ENCODE data around the gene ZFP36. TPM values are rescaled to one million over a fixed set of nuclear protein-coding genes. Genes with fewer than 3 reads are reported as not detected.
A peak's percentile ranks its signal among the peaks of the same experiment; 100 is the strongest.

The ZFP36 gene
- total RNA-seq, 1 donor from 2014 or later: 32.0 TPM

DNA sequence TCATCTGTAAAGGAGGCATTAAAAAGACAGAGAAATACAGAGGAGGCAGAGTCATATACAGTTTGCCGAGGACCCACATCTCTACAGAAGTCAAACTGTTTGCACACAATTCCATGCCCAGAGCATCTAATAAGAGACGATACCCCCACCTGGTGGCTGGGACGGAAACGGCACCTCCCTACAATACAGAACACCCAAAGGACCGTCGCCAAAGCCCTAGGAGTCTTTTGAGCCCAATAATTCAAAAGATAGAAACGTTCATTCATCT lies 5.1 kb downstream of the ZFP36 start:
- H3K9me3 Mint-ChIP-seq: no peaks in the 10 kb centered on the region
- peaks cover 18% of the 10 kb centered on the region for H3K36me3 Mint-ChIP-seq (ENCODE audit: low read depth)
- no peaks in the 10 kb centered on the region for H3K27me3 Mint-ChIP-seq (ENCODE audit: insufficient read depth)
- peaks cover 46% of the 10 kb centered on the region for H3K4me1 Mint-ChIP-seq (ENCODE audit: low read depth)
- peak overlapping the region; percentile 96 for H3K4me3 Mint-ChIP-seq
- peak overlapping the region; percentile 86 for H3K27ac Mint-ChIP-seq
- intact Hi-C loops (cut with micrococcal nuclease): loop anchor here (1.0 to 5.0 kb wide), 14 partner anchors 14 to 1851 kb away; partner anchors contain the start of genes EID2, GMFG, HNRNPUL1 and MED29
- DNase-seq (ENCODE audit: low spot score): peak; percentile 82

DNA sequence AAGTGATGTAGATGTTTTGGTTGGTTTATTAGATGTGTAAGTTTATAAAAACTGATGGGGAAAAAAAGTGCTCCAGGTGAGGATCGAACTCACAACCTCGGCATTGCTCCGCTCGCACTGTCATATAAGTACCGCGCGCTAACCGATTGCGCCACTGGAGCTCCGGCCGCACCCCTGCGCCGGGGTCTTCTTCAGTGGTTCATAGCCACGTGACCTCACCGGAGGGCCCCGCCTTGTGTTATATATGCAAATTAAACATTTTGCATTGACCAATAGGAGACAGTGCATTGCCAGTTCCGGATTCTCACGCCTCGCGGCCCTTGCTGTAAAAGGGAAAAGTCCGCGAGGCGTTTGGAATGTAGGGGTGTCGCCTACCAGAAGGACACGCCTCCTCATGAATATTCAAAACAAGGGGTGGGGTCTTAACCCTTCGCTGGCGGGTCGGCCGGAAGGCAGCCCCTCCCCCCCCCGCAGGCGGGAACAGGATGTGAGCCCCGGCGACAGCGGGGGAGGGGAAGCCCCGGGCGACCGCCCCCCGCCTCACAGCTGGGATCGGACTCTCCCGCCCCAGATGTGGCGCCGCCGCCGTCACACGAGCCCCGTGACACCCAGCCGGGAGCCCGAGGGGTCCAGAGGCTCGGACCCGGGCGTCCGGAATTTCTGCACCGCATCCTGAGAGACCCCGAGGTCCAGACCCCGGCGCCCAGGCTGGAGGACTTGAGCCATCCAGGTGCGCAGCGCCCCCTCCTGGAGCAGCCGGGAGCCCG lies 5.6 kb downstream of the ZFP36 start, which contains the start of gene PLEKHG2:
PLEKHG2 (plus strand) TSS at position 570 of the 767 bp plus-strand sequence. CDS start 1,418 bp downstream, outside the sequence.
- H3K27me3 Mint-ChIP-seq (ENCODE audit: insufficient read depth): no peaks in the 10 kb centered on the region
- peaks cover 17% of the 10 kb centered on the region for H3K36me3 Mint-ChIP-seq (ENCODE audit: low read depth)
- no peaks in the 10 kb centered on the region for H3K9me3 Mint-ChIP-seq
- H3K27ac Mint-ChIP-seq: peak within 1 kb of the TSS; percentile 86
- peaks cover 46% of the 10 kb centered on the region for H3K4me1 Mint-ChIP-seq (ENCODE audit: low read depth)
- intact Hi-C loops (cut with micrococcal nuclease): loop anchor here (1.0 to 5.0 kb wide), 12 partner anchors 18 to 1850 kb away; partner anchors contain the start of genes EID2, GMFG, HNRNPUL1 and MED29
- DNase-seq (ENCODE audit: low spot score): peak; percentile 95
- peak within 1 kb of the TSS; percentile 96 for H3K4me3 Mint-ChIP-seq

DNA sequence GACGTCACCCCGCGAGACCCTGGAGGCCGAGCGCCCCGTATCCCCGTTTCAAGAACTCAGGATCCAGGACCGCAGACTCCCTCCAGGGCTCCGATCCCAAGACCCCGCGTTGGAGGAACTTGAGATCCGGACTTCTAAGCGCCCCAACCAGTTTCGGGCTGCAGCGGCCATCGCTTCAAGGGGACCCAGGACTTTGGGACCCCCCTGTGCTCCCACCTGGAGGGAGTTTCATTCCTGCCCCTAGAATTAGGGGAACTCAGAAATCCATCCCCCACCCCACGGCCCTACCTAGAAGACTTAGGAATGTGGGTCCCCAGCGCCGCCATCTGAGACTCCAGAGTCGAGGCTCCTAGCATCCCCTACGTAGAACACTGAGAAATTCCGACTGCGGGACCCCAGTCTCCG lies 6.2 kb downstream of the ZFP36 start:
- DNase-seq (ENCODE audit: low spot score): no peak
- H3K4me1 Mint-ChIP-seq (ENCODE audit: low read depth): peaks cover 45% of the 10 kb centered on the region
- H3K27ac Mint-ChIP-seq: peak overlapping the region; percentile 86
- intact Hi-C loops (cut with micrococcal nuclease): loop anchor here (1.0 to 5.0 kb wide), 12 partner anchors 17 to 1849 kb away; partner anchors contain the start of genes EID2, GMFG, HNRNPUL1 and MED29
- no peaks in the 10 kb centered on the region for H3K9me3 Mint-ChIP-seq
- no peaks in the 10 kb centered on the region for H3K27me3 Mint-ChIP-seq (ENCODE audit: insufficient read depth)
- peak overlapping the region; percentile 96 for H3K4me3 Mint-ChIP-seq
- H3K36me3 Mint-ChIP-seq (ENCODE audit: low read depth): peaks cover 17% of the 10 kb centered on the region

DNA sequence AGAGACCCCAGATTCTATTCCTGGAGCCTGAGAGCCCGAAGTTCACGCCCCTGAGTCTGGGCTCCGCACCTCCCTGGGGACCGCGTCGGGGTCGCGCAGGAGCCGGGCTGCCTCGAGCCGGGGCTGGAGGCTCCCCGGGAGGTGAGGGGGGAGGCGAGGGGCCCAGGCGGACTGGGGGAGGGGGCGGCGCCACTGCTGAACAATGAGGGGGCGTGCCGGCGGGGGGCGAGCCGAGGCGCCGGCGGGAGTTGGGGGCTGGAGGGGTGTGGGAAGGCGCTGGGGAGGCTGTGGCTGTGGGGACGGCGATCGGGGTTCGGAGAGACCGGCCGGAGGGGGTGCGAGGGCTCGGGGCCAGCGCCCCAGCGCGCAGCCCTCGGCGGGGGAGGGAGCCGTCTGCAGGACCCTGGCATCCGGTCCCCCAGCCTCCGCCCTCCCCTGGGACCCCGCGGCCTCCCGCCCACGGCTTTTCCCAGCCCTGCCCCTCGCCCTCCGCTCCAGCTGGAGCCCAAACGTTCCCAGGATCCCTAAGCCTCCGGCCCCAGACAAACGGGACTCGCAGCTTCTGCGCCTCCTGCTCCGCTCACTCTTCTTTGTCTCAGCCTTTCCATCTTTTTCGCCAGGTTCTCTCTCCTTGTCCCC lies 6.7 kb downstream of the ZFP36 start:
- peaks cover 13% of the 10 kb centered on the region for H3K36me3 Mint-ChIP-seq (ENCODE audit: low read depth)
- peaks cover 40% of the 10 kb centered on the region for H3K4me1 Mint-ChIP-seq (ENCODE audit: low read depth)
- peak overlapping the region; percentile 86 for H3K27ac Mint-ChIP-seq
- no peaks in the 10 kb centered on the region for H3K9me3 Mint-ChIP-seq
- intact Hi-C loops (cut with micrococcal nuclease): loop anchor here (5.0 kb wide), 1 partner anchor 1849 kb away; the partner anchor contains the start of gene HNRNPUL1
- no peak for DNase-seq (ENCODE audit: low spot score)
- H3K4me3 Mint-ChIP-seq: peak overlapping the region; percentile 96
- no peaks in the 10 kb centered on the region for H3K27me3 Mint-ChIP-seq (ENCODE audit: insufficient read depth)

DNA sequence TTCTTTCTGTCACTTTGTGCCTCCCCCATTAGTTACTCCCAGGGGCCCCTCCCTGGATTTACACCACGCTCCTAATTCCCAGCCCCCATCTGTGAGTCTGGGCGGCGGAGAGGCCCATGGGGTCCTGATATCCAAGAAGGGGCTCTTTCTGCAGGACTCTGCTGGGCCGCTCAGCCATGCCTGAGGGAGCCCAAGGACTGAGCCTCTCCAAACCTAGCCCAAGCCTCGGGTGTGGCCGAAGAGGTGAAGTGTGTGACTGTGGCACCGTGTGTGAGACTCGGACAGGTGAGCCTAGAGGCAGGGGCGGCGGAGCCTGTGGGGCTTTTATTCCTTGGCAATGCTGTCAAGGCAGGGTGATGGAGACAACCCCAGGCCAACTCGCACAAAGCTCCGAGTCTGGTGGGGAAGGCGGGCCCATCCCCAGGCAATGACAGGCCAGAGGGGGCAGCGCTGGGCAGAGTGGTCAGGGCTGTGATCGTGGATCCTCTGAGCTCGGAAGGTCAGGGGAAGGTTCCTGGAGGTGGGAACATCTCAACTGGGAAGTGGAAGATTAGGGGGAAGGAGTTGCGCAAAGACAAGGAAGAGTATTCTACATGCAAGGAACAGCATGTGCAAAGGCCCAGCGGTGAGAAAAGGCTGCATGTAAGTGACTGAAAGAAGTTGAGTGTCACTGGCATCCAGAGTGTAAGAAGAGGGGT lies 7.4 kb downstream of the ZFP36 start:
- intact Hi-C loops (cut with micrococcal nuclease): loop anchor here (5.0 kb wide), 1 partner anchor 1848 kb away; the partner anchor contains the start of gene HNRNPUL1
- Mint-ChIP-seq H3K4me3 (peak overlapping the region; percentile 92), H3K36me3 (ENCODE audit: low read depth) (peaks cover 7% of the 10 kb centered on the region), H3K4me1 (ENCODE audit: low read depth) (peaks cover 33% of the 10 kb centered on the region), H3K9me3 (no peaks in the 10 kb centered on the region), H3K27ac (peak overlapping the region; percentile 69), H3K27me3 (ENCODE audit: insufficient read depth) (no peaks in the 10 kb centered on the region)
- no peak for DNase-seq (ENCODE audit: low spot score)

DNA sequence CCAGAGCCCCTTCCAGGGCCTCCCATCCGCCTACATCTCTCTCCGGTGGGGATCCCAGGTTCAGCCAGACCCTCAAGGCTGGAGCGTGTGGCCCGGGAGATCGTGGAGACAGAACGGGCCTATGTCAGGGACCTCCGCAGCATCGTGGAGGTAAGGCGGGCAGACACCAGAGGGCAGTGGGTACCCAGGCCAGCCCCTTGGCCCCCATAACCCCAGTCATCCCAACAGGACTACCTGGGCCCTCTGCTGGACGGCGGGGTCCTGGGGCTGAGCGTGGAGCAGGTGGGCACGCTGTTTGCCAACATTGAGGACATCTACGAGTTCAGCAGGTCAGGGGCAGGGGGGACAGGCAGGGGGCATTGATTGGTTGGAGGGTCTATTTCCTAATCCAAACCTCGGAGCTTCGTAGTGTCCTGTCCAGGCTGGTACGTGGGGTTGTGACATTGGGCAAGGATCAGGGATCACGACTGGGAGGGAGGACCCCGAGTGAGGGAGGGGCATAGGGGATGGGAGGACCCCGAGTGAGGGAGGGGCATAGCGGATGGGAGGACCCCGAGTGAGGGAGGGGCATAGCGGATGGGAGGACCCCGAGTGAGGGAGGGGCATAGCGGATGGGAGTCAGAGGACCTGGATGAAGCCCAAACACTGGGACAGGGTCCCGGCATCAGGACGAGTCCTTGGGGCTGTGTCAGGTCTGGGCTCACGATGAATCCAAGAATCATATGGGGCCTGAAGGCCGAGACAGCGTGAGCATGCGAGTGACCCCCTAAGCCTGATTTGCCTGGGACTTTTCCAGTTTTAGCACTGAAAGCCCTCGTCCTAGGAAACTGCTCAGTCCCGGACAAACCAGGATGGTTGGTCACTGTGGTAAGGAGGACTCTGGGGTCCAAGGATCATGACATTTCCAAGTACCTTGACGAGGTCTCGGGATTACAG lies 8.7 kb downstream of the ZFP36 start:
- H3K36me3 Mint-ChIP-seq (ENCODE audit: low read depth): peaks cover 7% of the 10 kb centered on the region
- no peak overlapping the region for H3K27ac Mint-ChIP-seq
- DNase-seq (ENCODE audit: low spot score): no peak
- peaks cover 29% of the 10 kb centered on the region for H3K4me1 Mint-ChIP-seq (ENCODE audit: low read depth)
- no peaks in the 10 kb centered on the region for H3K9me3 Mint-ChIP-seq
- H3K4me3 Mint-ChIP-seq: peak overlapping the region; percentile 3
- intact Hi-C loops (cut with micrococcal nuclease): no loop called here
- H3K27me3 Mint-ChIP-seq (ENCODE audit: insufficient read depth): no peaks in the 10 kb centered on the region

DNA sequence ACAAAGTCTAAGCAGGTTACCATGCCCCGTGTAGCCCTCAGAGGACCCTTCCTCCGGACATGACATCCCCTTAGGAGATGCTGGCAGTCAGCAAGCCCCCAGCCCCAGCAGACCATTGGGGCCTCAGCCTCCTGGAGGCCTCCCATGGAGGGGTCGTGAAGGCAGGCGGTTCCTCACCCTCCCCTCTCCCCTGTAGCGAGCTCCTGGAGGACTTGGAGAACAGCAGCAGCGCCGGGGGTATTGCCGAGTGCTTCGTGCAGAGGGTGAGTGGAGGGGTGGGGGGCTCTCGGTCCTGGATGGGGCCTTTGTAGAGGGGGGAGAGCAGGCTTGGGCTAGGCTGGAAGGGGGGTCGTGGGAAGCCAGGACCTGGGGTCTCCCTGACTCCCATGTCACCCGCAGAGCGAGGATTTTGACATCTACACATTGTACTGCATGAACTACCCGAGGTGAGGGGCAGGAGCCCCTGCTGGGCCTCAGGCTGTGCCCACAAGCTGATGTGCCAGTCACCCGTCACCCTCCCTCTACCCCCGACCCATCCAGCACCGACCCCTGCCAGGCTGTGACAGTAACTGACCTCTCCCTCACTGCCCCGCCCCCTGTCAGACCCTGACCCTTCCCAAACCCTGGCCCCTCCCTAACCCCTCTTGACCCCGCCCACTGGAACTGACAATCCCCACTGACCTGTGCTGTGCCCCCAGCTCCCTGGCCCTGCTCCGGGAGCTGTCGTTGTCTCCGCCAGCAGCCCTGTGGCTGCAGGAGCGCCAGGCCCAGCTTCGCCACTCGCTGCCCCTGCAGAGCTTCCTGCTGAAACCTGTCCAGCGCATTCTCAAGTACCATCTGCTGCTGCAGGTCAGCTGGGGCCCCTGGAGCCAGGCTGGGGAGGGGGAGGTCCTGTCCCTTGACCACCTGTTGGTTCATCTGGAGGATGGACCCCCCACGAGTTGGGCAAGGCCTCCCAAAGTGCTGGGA lies 9.8 kb downstream of the ZFP36 start:
- Mint-ChIP-seq H3K27ac (no peak overlapping the region), H3K36me3 (ENCODE audit: low read depth) (peaks cover 7% of the 10 kb centered on the region), H3K9me3 (no peaks in the 10 kb centered on the region), H3K27me3 (ENCODE audit: insufficient read depth) (no peaks in the 10 kb centered on the region), H3K4me3 (no peak overlapping the region), H3K4me1 (ENCODE audit: low read depth) (peaks cover 19% of the 10 kb centered on the region)
- no peak for DNase-seq (ENCODE audit: low spot score)
- intact Hi-C loops (cut with micrococcal nuclease): no loop called here

DNA sequence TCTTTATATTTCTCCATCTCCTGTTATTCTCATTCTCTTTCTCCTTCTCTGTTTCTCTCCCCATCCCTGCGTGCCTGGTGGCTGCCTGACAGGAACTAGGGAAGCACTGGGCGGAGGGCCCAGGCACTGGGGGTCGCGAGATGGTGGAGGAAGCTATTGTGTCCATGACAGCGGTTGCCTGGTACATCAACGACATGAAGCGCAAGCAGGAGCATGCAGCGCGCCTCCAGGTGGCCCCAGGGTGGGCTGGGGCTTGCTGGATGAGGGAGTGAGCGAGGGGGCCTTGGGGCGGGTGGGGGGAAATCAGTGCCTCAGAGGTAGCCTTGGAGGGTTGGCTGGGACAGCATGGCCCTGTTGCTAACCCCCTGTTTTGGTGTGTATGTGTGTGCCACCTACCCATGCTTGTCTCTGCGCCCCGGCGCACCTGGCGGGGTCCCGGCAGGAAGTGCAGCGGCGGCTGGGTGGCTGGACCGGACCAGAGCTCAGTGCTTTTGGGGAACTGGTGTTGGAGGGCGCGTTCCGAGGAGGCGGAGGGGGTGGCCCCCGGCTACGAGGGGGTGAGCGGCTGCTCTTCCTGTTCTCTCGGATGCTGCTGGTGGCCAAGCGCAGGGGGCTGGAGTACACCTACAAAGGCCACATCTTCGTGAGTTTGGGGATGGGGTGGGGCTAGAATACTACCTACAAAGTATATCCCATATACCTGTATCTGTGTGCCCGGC lies 11.0 kb downstream of the ZFP36 start:
- Mint-ChIP-seq H3K4me1 (ENCODE audit: low read depth) (peaks cover 12% of the 10 kb centered on the region), H3K36me3 (ENCODE audit: low read depth) (peaks cover 7% of the 10 kb centered on the region), H3K4me3 (no peak overlapping the region), H3K27me3 (ENCODE audit: insufficient read depth) (no peaks in the 10 kb centered on the region), H3K27ac (no peak overlapping the region), H3K9me3 (no peaks in the 10 kb centered on the region)
- intact Hi-C loops (cut with micrococcal nuclease): no loop called here
- DNase-seq (ENCODE audit: low spot score): no peak

DNA sequence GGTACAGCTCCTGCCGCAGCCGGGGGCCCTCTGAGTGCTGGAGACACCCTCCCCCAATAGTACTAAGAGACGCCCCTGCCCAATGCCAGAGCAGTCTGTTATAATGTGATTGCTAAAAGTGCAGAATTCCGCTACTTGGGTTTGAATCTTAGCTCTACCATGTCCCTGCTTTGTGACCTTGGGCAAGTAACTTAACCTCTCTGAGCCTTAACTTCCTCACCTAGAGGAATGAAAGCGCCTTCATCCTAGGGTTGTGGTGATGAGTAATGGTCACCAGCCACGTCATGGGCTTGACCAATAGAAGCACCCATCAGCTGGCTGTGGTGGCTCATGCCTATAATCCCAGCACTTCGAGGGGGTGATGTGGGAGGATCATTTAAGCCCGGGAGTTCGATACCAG lies 12.4 kb downstream of the ZFP36 start:
- H3K4me1 Mint-ChIP-seq (ENCODE audit: low read depth): peaks cover 7% of the 10 kb centered on the region
- no peak overlapping the region for H3K27ac Mint-ChIP-seq
- peak overlapping the region; percentile 30 for H3K4me3 Mint-ChIP-seq
- no peaks in the 10 kb centered on the region for H3K9me3 Mint-ChIP-seq
- H3K36me3 Mint-ChIP-seq (ENCODE audit: low read depth): peaks cover 13% of the 10 kb centered on the region
- intact Hi-C loops (cut with micrococcal nuclease): no loop called here
- DNase-seq (ENCODE audit: low spot score): no peak
- H3K27me3 Mint-ChIP-seq (ENCODE audit: insufficient read depth): no peaks in the 10 kb centered on the region

DNA sequence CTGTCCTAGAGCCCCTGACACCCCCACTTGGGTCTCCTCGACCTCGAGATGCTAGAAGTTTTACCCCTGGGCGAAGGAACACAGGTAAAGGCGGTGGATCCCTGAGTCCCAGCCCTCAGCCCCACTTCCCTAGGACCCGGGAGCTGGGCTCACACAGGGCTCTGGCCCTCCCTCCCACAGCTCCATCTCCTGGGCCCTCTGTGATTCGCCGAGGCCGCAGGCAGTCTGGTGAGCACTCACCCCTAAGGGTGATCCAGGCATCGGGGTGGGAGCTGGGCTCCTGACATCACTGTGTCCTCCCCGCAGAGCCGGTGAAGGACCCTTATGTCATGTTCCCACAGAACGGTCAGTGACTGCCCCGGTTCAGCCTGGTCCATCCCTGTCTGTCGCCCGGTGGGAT lies 14.1 kb downstream of the ZFP36 start:
- Mint-ChIP-seq H3K9me3 (no peaks in the 10 kb centered on the region), H3K4me1 (ENCODE audit: low read depth) (no peaks in the 10 kb centered on the region), H3K4me3 (no peak overlapping the region), H3K36me3 (ENCODE audit: low read depth) (peaks cover 13% of the 10 kb centered on the region), H3K27me3 (ENCODE audit: insufficient read depth) (no peaks in the 10 kb centered on the region), H3K27ac (no peak overlapping the region)
- intact Hi-C loops (cut with micrococcal nuclease): no loop called here
- no peak for DNase-seq (ENCODE audit: low spot score)

DNA sequence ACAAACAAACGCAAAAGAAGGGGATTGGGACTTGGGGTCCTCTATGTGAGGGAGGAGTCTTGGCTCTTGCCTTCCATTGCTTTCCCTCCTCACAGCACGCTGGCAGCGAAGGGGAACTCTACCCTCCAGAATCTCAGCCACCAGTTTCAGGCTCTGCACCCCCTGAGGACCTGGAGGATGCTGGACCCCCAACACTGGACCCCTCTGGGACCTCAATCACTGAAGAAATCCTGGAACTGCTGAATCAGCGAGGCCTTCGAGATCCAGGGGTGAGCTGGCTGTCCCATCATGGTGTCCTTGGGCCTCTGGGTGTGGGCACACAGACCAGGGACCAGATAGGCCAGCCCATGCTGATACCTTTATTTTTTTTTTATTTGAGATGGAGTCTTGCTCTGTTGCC lies 15.4 kb downstream of the ZFP36 start:
- H3K36me3 Mint-ChIP-seq (ENCODE audit: low read depth): peaks cover 18% of the 10 kb centered on the region
- H3K4me3 Mint-ChIP-seq: no peak overlapping the region
- no peak overlapping the region for H3K27ac Mint-ChIP-seq
- no peaks in the 10 kb centered on the region for H3K9me3 Mint-ChIP-seq
- DNase-seq (ENCODE audit: low spot score): no peak
- intact Hi-C loops (cut with micrococcal nuclease): no loop called here
- no peaks in the 10 kb centered on the region for H3K4me1 Mint-ChIP-seq (ENCODE audit: low read depth)
- no peaks in the 10 kb centered on the region for H3K27me3 Mint-ChIP-seq (ENCODE audit: insufficient read depth)

Measured in activated T-helper 1 cell treated with anti-CD3 and anti-CD28 coated beads, Interleukin-12 subunit alpha, Interleukin-12 subunit beta, Interleukin-2, Interleukin-4 antibody, amounts not matched to agents 30 ng/mL and 10 ng/mL and 1 ng/mL, durations not matched to agents 14 hours and 24 hours and 36 hours (primary cell).